ENCODE measurements around the gene BMP2K. TPM values are rescaled to one million over a fixed set of nuclear protein-coding genes. Genes with fewer than 3 reads are reported as not detected.

The BMP2K gene
- total and polyA plus RNA-seq, 12 donors = 4.9 to 36.5 (median 28.1) TPM

GRCh38 chr4:78734441-78735162, 41.5 kb upstream of the BMP2K start:
- H3K4me1 ChIP-seq = no peaks in the 10 kb centered on the region
- H3K36me3 ChIP-seq = no peaks in the 10 kb centered on the region
- H3K9me3 ChIP-seq = no peaks in the 10 kb centered on the region
- TF ChIP-seq CTCF (IDR thresholded peaks at IDR 0.05) = no peak
- intact Hi-C loops (cut with DNase I) = loop anchor here in 1 of 10 donors (5.0 kb wide), 1 partner anchor 42 kb away; no protein-coding TSS in a partner anchor
- H3K4me3 ChIP-seq = no peak overlapping the region
- no peak overlapping the region for H3K27ac ChIP-seq
- ATAC-seq (no peak), DNase-seq (no peak)
- H3K27me3 ChIP-seq = no peaks in the 10 kb centered on the region
- 89 to 91% methylated on average over 3 of the region's 3 CpGs for WGBS, 2 donors

GRCh38 chr4:78735697-78736096, 40.5 kb upstream of the BMP2K start:
- TF ChIP-seq CTCF (IDR thresholded peaks at IDR 0.05) = no peak
- Histone ChIP-seq H3K4me1 (no peaks in the 10 kb centered on the region), H3K27ac (no peak overlapping the region), H3K27me3 (no peaks in the 10 kb centered on the region), H3K9me3 (no peaks in the 10 kb centered on the region), H3K4me3 (no peak overlapping the region), H3K36me3 (no peaks in the 10 kb centered on the region)
- no peak for ATAC-seq
- intact Hi-C loops (cut with DNase I) = no loop called here
- DNase-seq = no peak

GRCh38 chr4:78737035-78737434, 39.1 kb upstream of the BMP2K start:
- DNase-seq (no peak), ATAC-seq (no peak)
- WGBS, 2 donors = 96 to 97% methylated on average over 1 of the region's 1 CpG
- intact Hi-C loops (cut with DNase I) = no loop called here
- no peak for TF ChIP-seq CTCF (IDR thresholded peaks at IDR 0.05)
- Histone ChIP-seq H3K4me1 (no peaks in the 10 kb centered on the region), H3K27ac (no peak overlapping the region), H3K4me3 (no peak overlapping the region), H3K36me3 (no peaks in the 10 kb centered on the region), H3K27me3 (no peaks in the 10 kb centered on the region), H3K9me3 (no peaks in the 10 kb centered on the region)

- intact Hi-C loops (cut with DNase I) = no loop called here
- DNase-seq (no peak), ATAC-seq (no peak)
- no peak overlapping the region for H3K4me3 ChIP-seq
- no peak for TF ChIP-seq CTCF (IDR thresholded peaks at IDR 0.05)
- H3K4me1 ChIP-seq = no peaks in the 10 kb centered on the region
- 78 to 81% methylated on average over 2 of the region's 2 CpGs for WGBS, 2 donors
- no peaks in the 10 kb centered on the region for H3K9me3 ChIP-seq
- H3K36me3 ChIP-seq = no peaks in the 10 kb centered on the region
- H3K27ac ChIP-seq = no peak overlapping the region
- H3K27me3 ChIP-seq = no peaks in the 10 kb centered on the region
Measured at GRCh38 chr4:78737973-78738372, 38.2 kb upstream of the BMP2K start.
